Measurements from ENCODE around the gene COPE. TPM values are rescaled to one million over a fixed set of nuclear protein-coding genes. Genes with fewer than 3 reads are reported as not detected.
A peak's percentile ranks its signal among the peaks of the same experiment; 100 is the strongest.

The COPE gene
- total RNA-seq, 4 donors from 2014 or later: 205 to 257 (median 224) TPM

DNA sequence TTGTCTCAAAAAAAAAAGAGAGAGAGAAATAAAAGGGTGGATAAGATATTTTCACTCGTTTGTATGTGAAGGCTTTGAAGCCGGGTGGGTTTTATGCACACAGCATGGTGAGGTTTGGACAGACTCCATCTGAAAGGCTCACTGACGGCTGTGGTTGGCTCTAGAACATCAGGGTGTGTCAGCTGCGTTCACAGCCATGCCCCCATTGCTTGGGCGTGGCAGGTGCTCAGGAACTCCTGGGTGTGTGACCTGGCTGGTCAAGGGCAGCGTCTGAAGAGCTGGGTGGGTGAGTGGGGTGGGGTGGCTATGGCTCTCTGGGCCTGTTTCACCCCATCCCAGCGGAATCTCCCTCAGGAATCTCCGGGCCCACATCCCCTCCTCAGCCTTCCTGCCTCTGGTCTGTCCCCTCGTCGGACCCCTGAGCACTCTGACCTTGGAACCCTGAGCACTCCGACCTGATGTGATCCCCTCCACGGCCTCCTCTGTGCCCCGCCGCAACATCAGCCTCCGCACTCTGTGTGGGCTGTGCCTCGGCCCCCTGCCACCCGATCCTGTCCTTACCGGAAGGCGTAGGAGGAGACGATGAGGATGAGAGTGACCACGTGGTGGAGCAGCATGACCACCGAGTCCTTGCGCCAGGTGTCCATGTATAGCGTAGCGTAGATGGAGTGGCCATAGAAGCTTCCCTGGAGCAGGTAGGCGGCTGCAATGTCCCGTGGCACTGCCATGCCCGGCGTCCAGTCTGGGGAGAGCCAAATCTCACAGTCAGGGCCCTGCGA, 35.5 kb downstream of the COPE start:
- Histone ChIP-seq H3K36me3 (no peaks in the 10 kb centered on the region), H3K27ac (no peak overlapping the region), H3K9me3 (no peaks in the 10 kb centered on the region), H3K27me3 (no peaks in the 10 kb centered on the region), H3K4me3 (no peak overlapping the region), H3K4me1 (no peaks in the 10 kb centered on the region)
- no peak for DNase-seq
- no peak for TF ChIP-seq POLR2A (IDR thresholded peaks at IDR 0.05)
- TF ChIP-seq, protein P1, sequence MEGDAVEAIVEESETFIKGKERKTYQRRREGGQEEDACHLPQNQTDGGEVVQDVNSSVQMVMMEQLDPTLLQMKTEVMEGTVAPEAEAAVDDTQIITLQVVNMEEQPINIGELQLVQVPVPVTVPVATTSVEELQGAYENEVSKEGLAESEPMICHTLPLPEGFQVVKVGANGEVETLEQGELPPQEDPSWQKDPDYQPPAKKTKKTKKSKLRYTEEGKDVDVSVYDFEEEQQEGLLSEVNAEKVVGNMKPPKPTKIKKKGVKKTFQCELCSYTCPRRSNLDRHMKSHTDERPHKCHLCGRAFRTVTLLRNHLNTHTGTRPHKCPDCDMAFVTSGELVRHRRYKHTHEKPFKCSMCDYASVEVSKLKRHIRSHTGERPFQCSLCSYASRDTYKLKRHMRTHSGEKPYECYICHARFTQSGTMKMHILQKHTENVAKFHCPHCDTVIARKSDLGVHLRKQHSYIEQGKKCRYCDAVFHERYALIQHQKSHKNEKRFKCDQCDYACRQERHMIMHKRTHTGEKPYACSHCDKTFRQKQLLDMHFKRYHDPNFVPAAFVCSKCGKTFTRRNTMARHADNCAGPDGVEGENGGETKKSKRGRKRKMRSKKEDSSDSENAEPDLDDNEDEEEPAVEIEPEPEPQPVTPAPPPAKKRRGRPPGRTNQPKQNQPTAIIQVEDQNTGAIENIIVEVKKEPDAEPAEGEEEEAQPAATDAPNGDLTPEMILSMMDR (IDR thresholded peaks at IDR 0.05): no peak

- Histone ChIP-seq H3K27me3 (no peaks in the 10 kb centered on the region), H3K36me3 (no peaks in the 10 kb centered on the region), H3K9me3 (no peaks in the 10 kb centered on the region), H3K27ac (no peak overlapping the region), H3K4me1 (no peaks in the 10 kb centered on the region), H3K4me3 (no peak overlapping the region)
- no peak for DNase-seq
- TF ChIP-seq, protein P1 (IDR thresholded peaks at IDR 0.05): no peak
These were observed 37.7 kb downstream of the COPE start for GRCh38 chr19:18881491-18881890.

DNA sequence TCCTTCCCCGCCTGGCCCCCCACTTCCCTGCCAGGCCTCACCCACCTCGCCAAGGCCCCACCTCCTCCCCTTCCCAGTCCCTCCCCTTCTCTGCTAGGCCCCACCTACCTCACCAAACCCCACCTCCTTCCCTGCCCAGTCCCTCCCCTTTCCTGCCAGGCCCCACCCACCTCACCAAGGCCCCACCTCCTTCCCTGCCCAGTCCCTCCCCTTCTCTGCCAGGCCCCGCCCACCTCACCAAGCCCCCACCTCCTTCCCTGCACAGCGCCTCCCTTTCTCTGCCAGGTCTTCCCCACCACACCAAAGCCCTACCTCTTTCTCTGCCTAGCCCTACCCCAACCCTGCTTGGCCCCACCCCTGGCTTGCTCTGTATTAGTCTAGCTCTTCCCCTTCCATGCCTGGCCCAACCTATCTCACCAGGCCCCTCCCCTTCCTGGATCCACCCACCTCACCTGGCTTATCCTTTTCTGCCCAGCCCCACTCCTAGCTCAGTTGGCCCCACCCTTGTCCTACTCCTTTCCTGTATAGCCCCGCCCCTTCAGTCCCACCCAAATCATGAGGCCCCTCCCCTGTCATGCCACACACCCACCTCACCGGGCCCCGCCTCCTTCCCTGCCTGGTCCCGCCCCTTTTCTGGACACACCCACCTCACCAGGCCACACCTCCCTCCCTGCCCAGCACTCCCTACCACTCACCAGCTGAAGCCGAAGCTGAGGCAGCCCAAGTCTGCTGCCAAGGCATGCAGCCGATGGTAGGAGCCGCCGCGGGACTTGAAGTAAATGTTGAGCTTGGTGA, 39.4 kb downstream of the COPE start:
- H3K4me3 ChIP-seq: no peak overlapping the region
- no peaks in the 10 kb centered on the region for H3K27me3 ChIP-seq
- no peak for TF ChIP-seq POLR2A (IDR thresholded peaks at IDR 0.05)
- TF ChIP-seq, protein P1 (IDR thresholded peaks at IDR 0.05): no peak
- no peaks in the 10 kb centered on the region for H3K4me1 ChIP-seq
- peak in 2 of 3 donors; percentile 71 to 80 for DNase-seq
- no peak overlapping the region for H3K27ac ChIP-seq
- no peaks in the 10 kb centered on the region for H3K9me3 ChIP-seq
- no peaks in the 10 kb centered on the region for H3K36me3 ChIP-seq

DNA sequence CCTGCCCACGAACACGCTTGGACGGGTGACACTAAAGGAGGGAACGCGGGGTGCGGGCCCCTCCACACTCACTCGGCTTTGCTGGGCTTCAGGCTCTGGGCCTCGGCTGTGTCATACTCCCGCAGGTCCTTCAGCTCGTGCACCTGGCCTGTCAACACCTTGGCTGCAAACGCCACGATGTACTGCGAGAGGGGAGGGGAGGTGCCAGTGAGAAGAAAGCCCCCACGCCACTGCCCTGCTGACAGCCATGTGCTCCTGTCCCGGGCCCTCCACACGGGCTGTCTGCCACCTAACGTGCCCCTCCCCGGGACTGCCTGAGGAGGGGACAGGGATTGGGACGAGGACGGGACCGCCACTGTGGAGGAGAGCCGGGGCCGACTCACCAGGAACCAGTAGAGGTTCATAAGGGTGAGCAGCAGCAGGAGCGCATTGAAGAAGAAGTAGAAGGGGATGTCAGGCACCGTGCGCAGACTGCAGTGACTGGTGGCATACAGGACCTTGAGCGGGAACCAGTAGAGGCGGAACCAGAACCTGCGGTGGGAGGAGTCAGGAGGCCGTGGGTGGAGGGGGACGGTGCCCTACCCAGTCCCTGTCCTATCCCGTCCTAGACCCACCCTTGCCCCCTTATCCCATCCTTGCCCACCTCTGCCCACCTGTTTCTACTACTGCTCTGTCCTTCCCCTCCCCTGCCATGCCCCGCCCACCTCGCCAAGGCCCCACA, 40.2 kb downstream of the COPE start:
- no peaks in the 10 kb centered on the region for H3K4me1 ChIP-seq
- TF ChIP-seq, protein P1 (IDR thresholded peaks at IDR 0.05): no peak
- no peak for TF ChIP-seq POLR2A (IDR thresholded peaks at IDR 0.05)
- H3K27me3 ChIP-seq: no peaks in the 10 kb centered on the region
- no peak overlapping the region for H3K4me3 ChIP-seq
- no peak for DNase-seq
- H3K36me3 ChIP-seq: no peaks in the 10 kb centered on the region
- H3K9me3 ChIP-seq: no peaks in the 10 kb centered on the region
- no peak overlapping the region for H3K27ac ChIP-seq

- no peaks in the 10 kb centered on the region for H3K27me3 ChIP-seq
- H3K36me3 ChIP-seq: no peaks in the 10 kb centered on the region
- H3K4me3 ChIP-seq: no peak overlapping the region
- TF ChIP-seq POLR2A (IDR thresholded peaks at IDR 0.05): no peak
- no peak for DNase-seq
- H3K27ac ChIP-seq: no peak overlapping the region
- H3K9me3 ChIP-seq: no peaks in the 10 kb centered on the region
- no peaks in the 10 kb centered on the region for H3K4me1 ChIP-seq
These were observed 41.0 kb downstream of the COPE start for GRCh38 chr19:18878058-18878797.
